HepG2 (cell line): ENCODE measurements around the gene TUBA4A. TPM values are rescaled to one million over a fixed set of nuclear protein-coding genes. Genes with fewer than 3 reads are reported as not detected.

Experiments
- AGO2 ChIP-seq: fragments of 200-400 bp; formaldehyde crosslinking; optimal IDR thresholded peaks from 2 replicates; pipeline ENCODE3; 2017; ENCODE audit warnings: mild to moderate bottlenecking, low read depth, low read length, moderate library complexity
- BCL3 ChIP-seq: sonication (generic); formaldehyde crosslinking; IDR thresholded peaks from 2 replicates; pipeline ENCODE4 v1.5.1; 2020; ENCODE audit warnings: mild to moderate bottlenecking, missing genetic modification reagents, moderate library complexity
- CEBPG ChIP-seq: IDR thresholded peaks from 2 replicates; pipeline ENCODE4 v1.6.1; 2016
- DPF2 ChIP-seq: sonication (generic); formaldehyde crosslinking; IDR thresholded peaks from 2 replicates; pipeline ENCODE4 v1.4.0; 2020; ENCODE audit warnings: mild to moderate bottlenecking, low read depth, missing genetic modification reagents, borderline replicate concordance
- ERF ChIP-seq: IDR thresholded peaks from 2 replicates; pipeline ENCODE4 v1.6.1; 2018; ENCODE audit warnings: missing biosample characterization, missing genetic modification reagents
- FOXJ3 ChIP-seq: sonication (generic); formaldehyde crosslinking; IDR thresholded peaks from 2 replicates; pipeline ENCODE4 v1.4.0; 2020; ENCODE audit warnings: missing genetic modification reagents, mild to moderate bottlenecking, borderline replicate concordance
- HNF1B ChIP-seq: sonication (generic); formaldehyde crosslinking; IDR thresholded peaks from 2 replicates; pipeline ENCODE4 v1.5.1; 2020; ENCODE audit warnings: mild to moderate bottlenecking, moderate library complexity, missing genetic modification reagents
- IKZF5 ChIP-seq: IDR thresholded peaks from 2 replicates; pipeline ENCODE4 v1.6.1; 2018; ENCODE audit warnings: missing genetic modification reagents, mild to moderate bottlenecking, missing compliant biosample characterization
- MTA3 ChIP-seq: sonication (generic); formaldehyde crosslinking; IDR thresholded peaks from 2 replicates; pipeline ENCODE4 v1.4.0; 2020; ENCODE audit warnings: missing genetic modification reagents
- NCOA5 ChIP-seq: sonication (generic); formaldehyde crosslinking; IDR thresholded peaks from 2 replicates; pipeline ENCODE4 v1.4.0; 2020; ENCODE audit warnings: missing genetic modification reagents
- NCOR1 ChIP-seq: fragments of 200-600 bp; sonication (generic); IDR thresholded peaks from 2 replicates; pipeline ENCODE4 v1.7.0; 2017; ENCODE audit warnings: antibody characterized with exemption, low read length, borderline replicate concordance
- POLR2AphosphoS2 ChIP-seq: IDR thresholded peaks from 2 replicates; pipeline ENCODE4 v1.6.1; 2011; ENCODE audit warnings: low read depth, low read length, improper control_type of control experiment
- PTBP1 ChIP-seq: fragments of 200-400 bp; formaldehyde crosslinking; IDR thresholded peaks from 2 replicates; pipeline ENCODE4 v1.6.1; 2018; ENCODE audit warnings: low read length, low read depth; ENCODE audit not compliant: poor library complexity, severe bottlenecking
- REPIN1 ChIP-seq: sonication (generic); formaldehyde crosslinking; IDR thresholded peaks from 2 replicates; pipeline ENCODE4 v1.8.0; 2022; ENCODE audit warnings: missing genetic modification reagents, low read depth, mild to moderate bottlenecking, borderline replicate concordance
- RFX3 ChIP-seq: IDR thresholded peaks from 2 replicates; pipeline ENCODE4 v1.6.1; 2016; ENCODE audit warnings: missing biosample characterization, missing genetic modification reagents
- SAFB2 ChIP-seq: sonication (generic); formaldehyde crosslinking; IDR thresholded peaks from 2 replicates; pipeline ENCODE4 v1.5.1; 2020; ENCODE audit warnings: missing genetic modification reagents, low read depth, mild to moderate bottlenecking, borderline replicate concordance
- ZNF124 ChIP-seq: sonication (generic); formaldehyde crosslinking; IDR thresholded peaks from 2 replicates; pipeline ENCODE4 v1.4.0; 2020; ENCODE audit warnings: missing genetic modification reagents
- ZNF260 ChIP-seq: sonication (generic); formaldehyde crosslinking; IDR thresholded peaks from 2 replicates; pipeline ENCODE4 v1.4.0; 2020; ENCODE audit warnings: missing genetic modification reagents, low read depth, mild to moderate bottlenecking, borderline replicate concordance
- ZNF350 ChIP-seq: sonication (generic); formaldehyde crosslinking; IDR thresholded peaks from 2 replicates; pipeline ENCODE4 v1.4.0; 2020; ENCODE audit warnings: mild to moderate bottlenecking, low read depth, missing genetic modification reagents, borderline replicate concordance
- ZNF563 ChIP-seq: sonication (generic); formaldehyde crosslinking; IDR thresholded peaks from 2 replicates; pipeline ENCODE4 v1.8.0; 2022; ENCODE audit warnings: mild to moderate bottlenecking, moderate library complexity, missing genetic modification reagents
- ZNF788 ChIP-seq: sonication (generic); formaldehyde crosslinking; IDR thresholded peaks from 2 replicates; pipeline ENCODE4 v1.5.0; 2020; ENCODE audit warnings: mild to moderate bottlenecking, missing genetic modification reagents, borderline replicate concordance
- ZNF790 ChIP-seq: sonication (generic); formaldehyde crosslinking; IDR thresholded peaks from 2 replicates; pipeline ENCODE4 v1.8.0; 2022; ENCODE audit warnings: missing genetic modification reagents, mild to moderate bottlenecking, borderline replicate concordance
- ZSCAN31 ChIP-seq: sonication (generic); formaldehyde crosslinking; IDR thresholded peaks from 2 replicates; pipeline ENCODE4 v1.5.0; 2020; ENCODE audit warnings: low read depth, mild to moderate bottlenecking, missing genetic modification reagents
- polyA plus RNA-seq, 8 experiments: library from polyadenylated mRNA; depleted of rRNA in 3 of 8; stranded (reverse) in 7 of 8; unstranded in 1 of 8; fragments of >200 nt; fragmentation: Illumina TruSeq in 4 of 8; extraction: Trizol in 4 of 8; gene quantifications; 2 replicates each; pipeline versions ENCODE4 v1.2.1 to v1.2.3, GENCODE V29; 2011 to 2016; ENCODE audit warnings: low read depth in 4 of 8, missing spikeins in 1 of 8, mixed read lengths in 1 of 8; ENCODE audit not compliant: insufficient read depth in 1 of 8
- total RNA-seq, 5 experiments: library from RNA; depleted of rRNA; stranded (reverse); fragments of >200 nt; fragmentation: Illumina TruSeq; extraction: Trizol; gene quantifications; 2 replicates each; pipeline ENCODE4 v1.2.3, GENCODE V29; 2016; ENCODE audit warnings: low read depth in 1 of 5
- TF ChIP-seq, protein P1 (sequence below): sonication (generic); formaldehyde crosslinking; IDR thresholded peaks from 2 replicates; pipeline ENCODE4 v1.5.0; 2020; ENCODE audit warnings: missing genetic modification reagents

TUBA4A gene
- total and polyA plus RNA-seq, 2 of the 13 experiments (the other 11 are each of a cell fraction or from before 2014, with no cell fraction given): 1.3 to 12.7 TPM

- no peak for TF ChIP-seq SAFB2 (CRISPR knock-in tag)
- TF ChIP-seq BCL3 (CRISPR knock-in tag): peak; percentile 87; the same call in 1 of the 2 replicates
- peak; percentile 86 for TF ChIP-seq HNF1B (CRISPR knock-in tag)
- TF ChIP-seq MTA3 (CRISPR knock-in tag): no peak
- 0 out of 2 replicates have a peak, but pooled peaks have one; percentile 52 for TF ChIP-seq ZNF790 (CRISPR knock-in tag)
- TF ChIP-seq ZNF788 (CRISPR knock-in tag): no peak
- no peak for TF ChIP-seq ZNF350 (CRISPR knock-in tag)
- TF ChIP-seq, protein P1, sequence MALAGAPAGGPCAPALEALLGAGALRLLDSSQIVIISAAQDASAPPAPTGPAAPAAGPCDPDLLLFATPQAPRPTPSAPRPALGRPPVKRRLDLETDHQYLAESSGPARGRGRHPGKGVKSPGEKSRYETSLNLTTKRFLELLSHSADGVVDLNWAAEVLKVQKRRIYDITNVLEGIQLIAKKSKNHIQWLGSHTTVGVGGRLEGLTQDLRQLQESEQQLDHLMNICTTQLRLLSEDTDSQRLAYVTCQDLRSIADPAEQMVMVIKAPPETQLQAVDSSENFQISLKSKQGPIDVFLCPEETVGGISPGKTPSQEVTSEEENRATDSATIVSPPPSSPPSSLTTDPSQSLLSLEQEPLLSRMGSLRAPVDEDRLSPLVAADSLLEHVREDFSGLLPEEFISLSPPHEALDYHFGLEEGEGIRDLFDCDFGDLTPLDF: peak; percentile 75; the same call in 1 of the 2 replicates
- peak; percentile 12 for TF ChIP-seq AGO2
- no peak for TF ChIP-seq NCOR1
- TF ChIP-seq NCOA5: no peak
- peak; percentile 5 for TF ChIP-seq ERF (CRISPR knock-in tag)
- TF ChIP-seq ZNF260: no peak
- no peak for TF ChIP-seq CEBPG (CRISPR knock-in tag)
- TF ChIP-seq REPIN1: no peak
- no peak for TF ChIP-seq POLR2AphosphoS2
- peak; percentile 33; the same call in 1 of the 2 replicates for TF ChIP-seq ZSCAN31 (CRISPR knock-in tag)
- TF ChIP-seq IKZF5 (CRISPR knock-in tag): peak; percentile 55
- TF ChIP-seq PTBP1: peak; percentile 57
- TF ChIP-seq ZNF124 (CRISPR knock-in tag): no peak
- no peak for TF ChIP-seq DPF2
- TF ChIP-seq ZNF563: peak; percentile 73
- no peak for TF ChIP-seq RFX3 (CRISPR knock-in tag)
- no peak for TF ChIP-seq FOXJ3
Observed at GRCh38 chr2:219253753-219254589, at the start of gene TUBA4A (continued).
